Progenitor cell of endocrine pancreas (in vitro differentiated cells): ENCODE measurements around the gene ATXN7. TPM values are rescaled to one million over a fixed set of nuclear protein-coding genes. Genes with fewer than 3 reads are reported as not detected.
A peak's percentile ranks its signal among the peaks of the same experiment; 100 is the strongest.

Source experiments
- DNase-seq: peaks from one replicate; pipeline ENCODE4 v3.0.0; 2021; ENCODE audit warnings: low spot score; ENCODE audit not compliant: unreplicated experiment
- H3K27ac Mint-ChIP-seq: 2 replicates; pipeline ENCODE4 v1.8.0; 2021; ENCODE audit warnings: mild to moderate bottlenecking, moderate library complexity, mixed read lengths
- H3K27me3 Mint-ChIP-seq: 2 replicates; pipeline ENCODE4 v1.8.0; 2021; ENCODE audit warnings: mixed read lengths
- H3K36me3 Mint-ChIP-seq: 2 replicates; pipeline ENCODE4 v1.8.0; 2022; ENCODE audit warnings: mixed read lengths; ENCODE audit not compliant: insufficient read depth
- H3K4me1 Mint-ChIP-seq: 2 replicates; pipeline ENCODE4 v1.8.0; 2021; ENCODE audit warnings: low read depth, mixed read lengths
- H3K4me3 Mint-ChIP-seq: 2 replicates; pipeline ENCODE4 v1.8.0; 2021; ENCODE audit warnings: low read depth, mild to moderate bottlenecking, moderate library complexity, mixed read lengths
- H3K9me3 Mint-ChIP-seq: 2 replicates; pipeline ENCODE4 v1.8.0; 2021; ENCODE audit warnings: low read depth, mixed read lengths
- CTCF ChIP-seq: fragments of 200-600 bp; sonication (generic); IDR thresholded peaks from one replicate; pipeline ENCODE4 v1.5.0; 2021; ENCODE audit warnings: antibody characterized with exemption, mild to moderate bottlenecking; ENCODE audit not compliant: unreplicated experiment
- total RNA-seq: library from RNA; stranded (reverse); gene quantifications from 2 replicates; pipeline ENCODE4 v1.2.1, GENCODE V29; 2021

The ATXN7 gene
- total RNA-seq, 1 donor from 2014 or later = 36.7 TPM

GRCh38 chr3:64000453-64001055 lies 136.9 kb downstream of the ATXN7 start:
- Mint-ChIP-seq H3K27ac (no peak overlapping the region), H3K4me3 (no peak overlapping the region), H3K9me3 (no peaks in the 10 kb centered on the region), H3K4me1 (peaks cover 4% of the 10 kb centered on the region), H3K36me3 (peaks cover 26% of the 10 kb centered on the region), H3K27me3 (no peaks in the 10 kb centered on the region)
- no peak for DNase-seq
- no peak for TF ChIP-seq CTCF

- no peak for TF ChIP-seq CTCF
- H3K27ac Mint-ChIP-seq = no peak overlapping the region
- H3K4me1 Mint-ChIP-seq = peaks cover 4% of the 10 kb centered on the region
- no peaks in the 10 kb centered on the region for H3K9me3 Mint-ChIP-seq
- H3K36me3 Mint-ChIP-seq = peaks cover 14% of the 10 kb centered on the region
- no peak overlapping the region for H3K4me3 Mint-ChIP-seq
- H3K27me3 Mint-ChIP-seq = no peaks in the 10 kb centered on the region
- DNase-seq = no peak
These were observed 138.6 kb downstream of the ATXN7 start for GRCh38 chr3:64002233-64002632.

GRCh38 chr3:64003589-64003988 lies 139.9 kb downstream of the ATXN7 start:
- Mint-ChIP-seq H3K27ac (no peak overlapping the region), H3K36me3 (peaks cover 11% of the 10 kb centered on the region), H3K27me3 (no peaks in the 10 kb centered on the region), H3K4me3 (no peak overlapping the region), H3K4me1 (peaks cover 4% of the 10 kb centered on the region), H3K9me3 (no peaks in the 10 kb centered on the region)
- DNase-seq = no peak
- no peak for TF ChIP-seq CTCF

GRCh38 chr3:64008017-64008416 lies 144.3 kb downstream of the ATXN7 start:
- no peak for DNase-seq
- TF ChIP-seq CTCF = no peak
- Mint-ChIP-seq H3K27me3 (no peaks in the 10 kb centered on the region), H3K36me3 (peaks cover 20% of the 10 kb centered on the region), H3K4me1 (peaks cover 4% of the 10 kb centered on the region), H3K9me3 (no peaks in the 10 kb centered on the region), H3K4me3 (no peak overlapping the region), H3K27ac (no peak overlapping the region)

- no peak for DNase-seq
- no peak overlapping the region for H3K4me3 Mint-ChIP-seq
- H3K36me3 Mint-ChIP-seq = peaks cover 25% of the 10 kb centered on the region
- TF ChIP-seq CTCF = no peak
- H3K27me3 Mint-ChIP-seq = no peaks in the 10 kb centered on the region
- no peaks in the 10 kb centered on the region for H3K9me3 Mint-ChIP-seq
- peak overlapping the region; percentile 51 for H3K27ac Mint-ChIP-seq
- peaks cover 3% of the 10 kb centered on the region for H3K4me1 Mint-ChIP-seq
These were observed 145.1 kb downstream of the ATXN7 start for GRCh38 chr3:64008487-64009351.
